HepG2 (cell line): ENCODE data around the gene PCGF3. TPM values are rescaled to one million over a fixed set of nuclear protein-coding genes. Genes with fewer than 3 reads are reported as not detected.

Source experiments
- HNRNPLL ChIP-seq: fragments of 200-400 bp; formaldehyde crosslinking; IDR thresholded peaks from 2 replicates; pipeline ENCODE4 v1.6.1; 2017; ENCODE audit warnings: mild to moderate bottlenecking, low read depth, low read length; ENCODE audit not compliant: poor library complexity, severe bottlenecking
- MBNL3 ChIP-seq: fragments of 250-450 bp; sonication (Bioruptor Pico); conservative IDR thresholded peaks from 2 replicates; pipeline ENCODE4 v1.8.0; 2022; ENCODE audit warnings: mild to moderate bottlenecking, inconsistent platforms
- MTF2 ChIP-seq: sonication (generic); formaldehyde crosslinking; IDR thresholded peaks from 2 replicates; pipeline ENCODE4 v1.5.0; 2020; ENCODE audit warnings: missing genetic modification reagents, borderline replicate concordance
- MZF1 ChIP-seq: sonication (generic); formaldehyde crosslinking; IDR thresholded peaks from 2 replicates; pipeline ENCODE4 v1.8.1; 2023; ENCODE audit warnings: mild to moderate bottlenecking, missing genetic modification reagents, borderline replicate concordance
- PHF20 ChIP-seq: sonication (generic); formaldehyde crosslinking; IDR thresholded peaks from 2 replicates; pipeline ENCODE4 v1.5.0; 2020; ENCODE audit warnings: mild to moderate bottlenecking, missing genetic modification reagents
- RARA ChIP-seq: IDR thresholded peaks from 2 replicates; pipeline ENCODE4 v1.6.1; 2016; ENCODE audit warnings: missing genetic modification reagents, missing compliant biosample characterization
- RFXANK ChIP-seq: IDR thresholded peaks from 2 replicates; pipeline ENCODE4 v1.6.1; 2016
- XBP1 ChIP-seq: sonication (generic); formaldehyde crosslinking; IDR thresholded peaks from 2 replicates; pipeline ENCODE4 v1.5.0; 2020; ENCODE audit warnings: missing genetic modification reagents
- YEATS2 ChIP-seq: sonication (generic); formaldehyde crosslinking; IDR thresholded peaks from 2 replicates; pipeline ENCODE4 v1.4.0; 2020; ENCODE audit warnings: missing genetic modification reagents, borderline replicate concordance
- ZBTB42 ChIP-seq: sonication (generic); formaldehyde crosslinking; IDR thresholded peaks from 2 replicates; pipeline ENCODE4 v1.5.0; 2020; ENCODE audit warnings: mild to moderate bottlenecking, missing genetic modification reagents
- ZNF354B ChIP-seq: sonication (generic); formaldehyde crosslinking; IDR thresholded peaks from 2 replicates; pipeline ENCODE4 v1.8.0; 2022; ENCODE audit warnings: mild to moderate bottlenecking, missing genetic modification reagents
- ZNF367 ChIP-seq: sonication (generic); formaldehyde crosslinking; IDR thresholded peaks from 2 replicates; pipeline ENCODE4 v1.4.0; 2020; ENCODE audit warnings: missing genetic modification reagents, borderline replicate concordance
- ZNF556 ChIP-seq: sonication (generic); formaldehyde crosslinking; IDR thresholded peaks from 2 replicates; pipeline ENCODE4 v1.4.0; 2020; ENCODE audit warnings: mild to moderate bottlenecking, missing genetic modification reagents, borderline replicate concordance
- ZNF616 ChIP-seq: sonication (generic); formaldehyde crosslinking; IDR thresholded peaks from 2 replicates; pipeline ENCODE4 v1.5.0; 2020; ENCODE audit warnings: low read depth, mild to moderate bottlenecking, missing genetic modification reagents
- polyA plus RNA-seq, 8 experiments: library from polyadenylated mRNA; depleted of rRNA in 3 of 8; stranded (reverse) in 7 of 8; unstranded in 1 of 8; fragments of >200 nt; fragmentation: Illumina TruSeq in 4 of 8; extraction: Trizol in 4 of 8; gene quantifications; 2 replicates each; pipeline versions ENCODE4 v1.2.1 to v1.2.3, GENCODE V29; 2011 to 2016; ENCODE audit warnings: low read depth in 4 of 8, missing spikeins in 1 of 8, mixed read lengths in 1 of 8; ENCODE audit not compliant: insufficient read depth in 1 of 8
- total RNA-seq, 5 experiments: library from RNA; depleted of rRNA; stranded (reverse); fragments of >200 nt; fragmentation: Illumina TruSeq; extraction: Trizol; gene quantifications; 2 replicates each; pipeline ENCODE4 v1.2.3, GENCODE V29; 2016; ENCODE audit warnings: low read depth in 1 of 5
- TF ChIP-seq, protein P1 (sequence below): fragments of 450-650 bp; IDR thresholded peaks from 2 replicates; pipeline ENCODE4 v1.6.1; 2017; ENCODE audit warnings: mild to moderate bottlenecking
- TF ChIP-seq, protein P2 (sequence below): sonication (generic); formaldehyde crosslinking; IDR thresholded peaks from 2 replicates; pipeline ENCODE4 v1.8.0; 2022; ENCODE audit warnings: mild to moderate bottlenecking, missing genetic modification reagents; ENCODE audit not compliant: insufficient replicate concordance
- TF ChIP-seq, protein P3 (sequence below): sonication (generic); formaldehyde crosslinking; IDR thresholded peaks from 2 replicates; pipeline ENCODE4 v1.5.0; 2020; ENCODE audit warnings: mild to moderate bottlenecking, missing genetic modification reagents, moderate library complexity
- TF ChIP-seq, protein P4 (sequence below): sonication (generic); formaldehyde crosslinking; IDR thresholded peaks from 2 replicates; pipeline ENCODE4 v1.4.0; 2020; ENCODE audit warnings: mild to moderate bottlenecking, missing genetic modification reagents

PCGF3 gene
- total and polyA plus RNA-seq, 2 of the 13 experiments (the other 11 are each of a cell fraction or from before 2014, with no cell fraction given), result 28.6 to 66.2 TPM

DNA sequence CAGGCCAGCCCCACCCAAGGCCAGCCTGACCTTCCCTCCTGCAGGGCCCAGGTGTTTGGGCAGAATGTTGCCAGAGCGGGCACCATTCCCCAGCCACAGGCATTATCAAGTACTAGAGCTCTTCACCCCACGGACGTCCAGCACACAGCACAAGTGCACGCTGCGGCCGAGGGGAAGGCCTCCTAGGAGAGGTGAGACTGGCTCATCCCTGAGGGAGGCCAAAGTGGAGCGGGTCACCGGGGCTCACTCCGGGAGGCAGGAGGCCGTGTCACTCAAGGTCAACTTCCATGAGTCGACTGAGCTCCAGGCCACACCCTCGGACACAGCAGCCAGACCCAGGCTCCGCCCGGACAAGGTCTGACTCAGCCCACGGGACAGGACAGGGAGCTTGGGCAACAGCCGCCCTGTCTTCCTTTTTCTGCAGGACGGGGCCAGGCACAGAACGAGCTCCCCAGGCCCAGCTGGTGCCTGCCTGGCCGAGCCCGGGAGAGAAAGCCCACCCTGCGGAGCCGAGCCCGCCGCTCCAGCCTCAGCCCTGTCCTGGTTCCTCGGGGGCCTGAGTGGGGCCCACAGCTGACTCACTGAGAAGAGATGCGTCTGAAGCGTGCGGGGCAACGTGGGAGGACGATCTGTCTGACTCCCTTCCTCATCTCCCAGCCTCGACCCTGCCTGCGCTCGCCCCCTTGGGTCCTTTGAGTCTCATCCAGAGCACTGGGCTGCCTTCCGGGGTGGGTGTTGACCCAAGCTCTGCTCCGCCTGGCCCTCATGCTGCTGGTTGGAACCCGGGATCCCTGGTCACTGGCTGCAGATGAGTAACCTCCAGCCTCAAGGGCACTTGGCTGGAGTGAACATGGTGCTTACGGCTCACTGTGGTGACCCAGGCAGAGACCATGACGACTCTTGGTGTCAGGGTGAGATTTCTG lies 18.3 kb upstream of the PCGF3 start (continued):
- TF ChIP-seq HNRNPLL (peak; percentile 59), PHF20 (CRISPR knock-in tag) (0 out of 2 replicates have a peak, but pooled peaks have one; percentile 31), RFXANK (CRISPR knock-in tag) (no peak), MZF1 (CRISPR knock-in tag) (no peak), MBNL3 (CRISPR knock-in tag) (no peak), YEATS2 (CRISPR knock-in tag) (no peak), ZNF616 (CRISPR knock-in tag) (0 out of 2 replicates have a peak, but pooled peaks have one; percentile 82), ZNF354B (CRISPR knock-in tag) (no peak), ZNF367 (CRISPR knock-in tag) (no peak), ZNF556 (CRISPR knock-in tag) (peak; percentile 63; the same call in 1 of the 2 replicates), MTF2 (CRISPR knock-in tag) (no peak), ZBTB42 (0 out of 2 replicates have a peak, but pooled peaks have one; percentile 35), XBP1 (CRISPR knock-in tag) (no peak), RARA (CRISPR knock-in tag) (peak; percentile 59)
- TF ChIP-seq, protein P1, sequence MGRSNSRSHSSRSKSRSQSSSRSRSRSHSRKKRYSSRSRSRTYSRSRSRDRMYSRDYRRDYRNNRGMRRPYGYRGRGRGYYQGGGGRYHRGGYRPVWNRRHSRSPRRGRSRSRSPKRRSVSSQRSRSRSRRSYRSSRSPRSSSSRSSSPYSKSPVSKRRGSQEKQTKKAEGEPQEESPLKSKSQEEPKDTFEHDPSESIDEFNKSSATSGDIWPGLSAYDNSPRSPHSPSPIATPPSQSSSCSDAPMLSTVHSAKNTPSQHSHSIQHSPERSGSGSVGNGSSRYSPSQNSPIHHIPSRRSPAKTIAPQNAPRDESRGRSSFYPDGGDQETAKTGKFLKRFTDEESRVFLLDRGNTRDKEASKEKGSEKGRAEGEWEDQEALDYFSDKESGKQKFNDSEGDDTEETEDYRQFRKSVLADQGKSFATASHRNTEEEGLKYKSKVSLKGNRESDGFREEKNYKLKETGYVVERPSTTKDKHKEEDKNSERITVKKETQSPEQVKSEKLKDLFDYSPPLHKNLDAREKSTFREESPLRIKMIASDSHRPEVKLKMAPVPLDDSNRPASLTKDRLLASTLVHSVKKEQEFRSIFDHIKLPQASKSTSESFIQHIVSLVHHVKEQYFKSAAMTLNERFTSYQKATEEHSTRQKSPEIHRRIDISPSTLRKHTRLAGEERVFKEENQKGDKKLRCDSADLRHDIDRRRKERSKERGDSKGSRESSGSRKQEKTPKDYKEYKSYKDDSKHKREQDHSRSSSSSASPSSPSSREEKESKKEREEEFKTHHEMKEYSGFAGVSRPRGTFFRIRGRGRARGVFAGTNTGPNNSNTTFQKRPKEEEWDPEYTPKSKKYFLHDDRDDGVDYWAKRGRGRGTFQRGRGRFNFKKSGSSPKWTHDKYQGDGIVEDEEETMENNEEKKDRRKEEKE, result no peak
- TF ChIP-seq, protein P2, sequence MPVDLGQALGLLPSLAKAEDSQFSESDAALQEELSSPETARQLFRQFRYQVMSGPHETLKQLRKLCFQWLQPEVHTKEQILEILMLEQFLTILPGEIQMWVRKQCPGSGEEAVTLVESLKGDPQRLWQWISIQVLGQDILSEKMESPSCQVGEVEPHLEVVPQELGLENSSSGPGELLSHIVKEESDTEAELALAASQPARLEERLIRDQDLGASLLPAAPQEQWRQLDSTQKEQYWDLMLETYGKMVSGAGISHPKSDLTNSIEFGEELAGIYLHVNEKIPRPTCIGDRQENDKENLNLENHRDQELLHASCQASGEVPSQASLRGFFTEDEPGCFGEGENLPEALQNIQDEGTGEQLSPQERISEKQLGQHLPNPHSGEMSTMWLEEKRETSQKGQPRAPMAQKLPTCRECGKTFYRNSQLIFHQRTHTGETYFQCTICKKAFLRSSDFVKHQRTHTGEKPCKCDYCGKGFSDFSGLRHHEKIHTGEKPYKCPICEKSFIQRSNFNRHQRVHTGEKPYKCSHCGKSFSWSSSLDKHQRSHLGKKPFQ (CRISPR knock-in tag), result no peak
- TF ChIP-seq, protein P3, sequence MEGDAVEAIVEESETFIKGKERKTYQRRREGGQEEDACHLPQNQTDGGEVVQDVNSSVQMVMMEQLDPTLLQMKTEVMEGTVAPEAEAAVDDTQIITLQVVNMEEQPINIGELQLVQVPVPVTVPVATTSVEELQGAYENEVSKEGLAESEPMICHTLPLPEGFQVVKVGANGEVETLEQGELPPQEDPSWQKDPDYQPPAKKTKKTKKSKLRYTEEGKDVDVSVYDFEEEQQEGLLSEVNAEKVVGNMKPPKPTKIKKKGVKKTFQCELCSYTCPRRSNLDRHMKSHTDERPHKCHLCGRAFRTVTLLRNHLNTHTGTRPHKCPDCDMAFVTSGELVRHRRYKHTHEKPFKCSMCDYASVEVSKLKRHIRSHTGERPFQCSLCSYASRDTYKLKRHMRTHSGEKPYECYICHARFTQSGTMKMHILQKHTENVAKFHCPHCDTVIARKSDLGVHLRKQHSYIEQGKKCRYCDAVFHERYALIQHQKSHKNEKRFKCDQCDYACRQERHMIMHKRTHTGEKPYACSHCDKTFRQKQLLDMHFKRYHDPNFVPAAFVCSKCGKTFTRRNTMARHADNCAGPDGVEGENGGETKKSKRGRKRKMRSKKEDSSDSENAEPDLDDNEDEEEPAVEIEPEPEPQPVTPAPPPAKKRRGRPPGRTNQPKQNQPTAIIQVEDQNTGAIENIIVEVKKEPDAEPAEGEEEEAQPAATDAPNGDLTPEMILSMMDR, result peak; percentile 19; the same call in 1 of the 2 replicates
- TF ChIP-seq, protein P4, sequence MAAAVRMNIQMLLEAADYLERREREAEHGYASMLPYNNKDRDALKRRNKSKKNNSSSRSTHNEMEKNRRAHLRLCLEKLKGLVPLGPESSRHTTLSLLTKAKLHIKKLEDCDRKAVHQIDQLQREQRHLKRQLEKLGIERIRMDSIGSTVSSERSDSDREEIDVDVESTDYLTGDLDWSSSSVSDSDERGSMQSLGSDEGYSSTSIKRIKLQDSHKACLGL (CRISPR knock-in tag), result no peak; the same call in none of the 2 replicates
